Prostate gland (tissue), 2 donors: Measurements from ENCODE around the gene ARL13A. TPM values are rescaled to one million over a fixed set of nuclear protein-coding genes. Genes with fewer than 3 reads are reported as not detected.

ENCODE experiments used
- DNase-seq: peaks from one replicate; pipeline ENCODE4 v3.0.0-alpha.2; 2019; ENCODE audit warnings: low spot score
- H3K27ac ChIP-seq, 2 donors: fragments of 200-600 bp; sonication (generic); 2 replicates each; pipeline ENCODE4 v1.5.1; 2017 to 2019
- H3K27me3 ChIP-seq: fragments of 200-600 bp; sonication (generic); replicated peaks from 2 replicates; pipeline ENCODE4 v1.5.1; 2019; ENCODE audit not compliant: insufficient read depth
- H3K36me3 ChIP-seq, 2 donors: fragments of 200-600 bp; sonication (generic); 1 replicate in 1 of 2; 2 replicates in 1 of 2; pipeline versions ENCODE4 v1.5.1 to v1.8.1; 2017 to 2019
- H3K4me1 ChIP-seq: fragments of 200-600 bp; sonication (generic); replicated peaks from 2 replicates; pipeline ENCODE4 v1.5.1; 2019
- H3K4me3 ChIP-seq, 2 donors: fragments of 200-600 bp; sonication (generic); 2 replicates each; pipeline ENCODE4 v1.5.1; 2017 to 2019
- H3K9me3 ChIP-seq: fragments of 200-600 bp; sonication (generic); 2 replicates; pipeline ENCODE4 v1.5.1; 2017
- POLR2A ChIP-seq: fragments of 450-650 bp; IDR thresholded peaks from one replicate; pipeline ENCODE4 v1.6.1; 2016; ENCODE audit warnings: antibody characterized with exemption, mild to moderate bottlenecking
- POLR2AphosphoS5 ChIP-seq: sonication (generic); formaldehyde crosslinking; IDR thresholded peaks from one replicate; pipeline ENCODE4 v1.6.1; 2017; ENCODE audit warnings: antibody characterized with exemption
- WGBS: methylation state at CpG from one replicate; pipeline ENCODE4 v1.1.5; 2018; 5-methylcytosine and 5-hydroxymethylcytosine counted together
- intact Hi-C: fragments of 100-400 bp; cut with DNase I; formaldehyde crosslinking; loops from one replicate; pipeline ENCODE4 v1.14.2; 2022
- total RNA-seq, 2 donors: library from RNA; depleted of rRNA; stranded (reverse); fragments of >200 nt; gene quantifications; one replicate each; pipeline ENCODE4 v1.1.0, GENCODE V29; 2016
- TF ChIP-seq, protein P1 (sequence below), 4 experiments: fragments of 200-600 bp in 2 of 4; fragments of 450-650 bp in 2 of 4; sonication (generic) in 2 of 4; IDR thresholded peaks; 1 replicate in 3 of 4; 2 replicates in 1 of 4; pipeline ENCODE4 v1.5.1; 2016 to 2019; ENCODE audit warnings: antibody characterized with exemption in 4 of 4, mild to moderate bottlenecking in 2 of 4, moderate library complexity in 2 of 4

ARL13A gene
- total RNA-seq, 2 donors from 2014 or later: 1.2 TPM; not detected in 1

DNA sequence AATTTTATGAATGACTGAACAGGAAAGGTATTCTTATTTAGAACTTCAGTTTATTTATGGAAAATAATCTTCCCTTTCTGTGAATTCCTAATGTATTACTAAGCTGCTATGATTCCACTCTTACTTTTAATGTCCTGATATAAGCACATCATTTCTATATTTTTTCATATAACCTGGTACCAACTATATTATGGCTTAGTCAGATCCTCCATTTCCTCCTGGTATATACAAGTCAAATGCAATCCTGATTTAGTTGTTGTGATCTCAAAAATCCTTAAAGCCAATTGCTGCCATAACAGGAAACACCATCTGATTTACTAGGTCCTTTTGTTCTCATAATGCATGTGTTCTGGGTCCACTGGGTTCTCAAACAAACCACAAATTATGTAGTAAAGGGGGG lies 55.6 kb downstream of the ARL13A start:
- intact Hi-C loops: no loop called here

DNA sequence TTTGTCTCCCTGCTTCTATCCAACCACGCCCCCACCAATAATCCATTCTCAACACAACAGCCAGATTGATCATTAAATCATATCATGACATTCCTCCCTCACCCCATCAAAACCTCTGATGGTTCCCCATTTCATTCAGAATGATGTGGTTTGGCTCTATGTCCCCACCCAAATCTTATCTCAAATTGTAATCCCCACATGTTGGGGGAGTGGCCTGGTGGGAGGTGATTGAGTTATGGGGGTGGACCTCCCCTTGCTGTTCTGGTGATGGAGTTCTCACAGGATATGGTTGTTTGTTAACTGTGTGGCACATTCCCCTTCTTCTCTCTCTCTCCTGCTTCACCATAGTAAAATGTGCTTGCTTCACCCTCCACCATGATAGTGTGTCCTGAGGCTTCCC lies 59.1 kb downstream of the ARL13A start:
- no peaks in the 10 kb centered on the region for H3K36me3 ChIP-seq
- intact Hi-C loops: no loop called here

More for the DNA sequence above, 55.6 kb downstream of the ARL13A start:
- no peaks in the 10 kb centered on the region for H3K27me3 ChIP-seq
- no peaks in the 10 kb centered on the region for H3K4me1 ChIP-seq
- no peaks in the 10 kb centered on the region for H3K36me3 ChIP-seq
- no peaks in the 10 kb centered on the region for H3K9me3 ChIP-seq
- H3K27ac ChIP-seq: no peak overlapping the region
- DNase-seq: no peak
- H3K4me3 ChIP-seq: no peak overlapping the region
- TF ChIP-seq, protein P1, sequence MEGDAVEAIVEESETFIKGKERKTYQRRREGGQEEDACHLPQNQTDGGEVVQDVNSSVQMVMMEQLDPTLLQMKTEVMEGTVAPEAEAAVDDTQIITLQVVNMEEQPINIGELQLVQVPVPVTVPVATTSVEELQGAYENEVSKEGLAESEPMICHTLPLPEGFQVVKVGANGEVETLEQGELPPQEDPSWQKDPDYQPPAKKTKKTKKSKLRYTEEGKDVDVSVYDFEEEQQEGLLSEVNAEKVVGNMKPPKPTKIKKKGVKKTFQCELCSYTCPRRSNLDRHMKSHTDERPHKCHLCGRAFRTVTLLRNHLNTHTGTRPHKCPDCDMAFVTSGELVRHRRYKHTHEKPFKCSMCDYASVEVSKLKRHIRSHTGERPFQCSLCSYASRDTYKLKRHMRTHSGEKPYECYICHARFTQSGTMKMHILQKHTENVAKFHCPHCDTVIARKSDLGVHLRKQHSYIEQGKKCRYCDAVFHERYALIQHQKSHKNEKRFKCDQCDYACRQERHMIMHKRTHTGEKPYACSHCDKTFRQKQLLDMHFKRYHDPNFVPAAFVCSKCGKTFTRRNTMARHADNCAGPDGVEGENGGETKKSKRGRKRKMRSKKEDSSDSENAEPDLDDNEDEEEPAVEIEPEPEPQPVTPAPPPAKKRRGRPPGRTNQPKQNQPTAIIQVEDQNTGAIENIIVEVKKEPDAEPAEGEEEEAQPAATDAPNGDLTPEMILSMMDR (IDR thresholded peaks at IDR 0.05): no peak
- TF ChIP-seq POLR2A: no peak
- TF ChIP-seq POLR2AphosphoS5: no peak

DNA sequence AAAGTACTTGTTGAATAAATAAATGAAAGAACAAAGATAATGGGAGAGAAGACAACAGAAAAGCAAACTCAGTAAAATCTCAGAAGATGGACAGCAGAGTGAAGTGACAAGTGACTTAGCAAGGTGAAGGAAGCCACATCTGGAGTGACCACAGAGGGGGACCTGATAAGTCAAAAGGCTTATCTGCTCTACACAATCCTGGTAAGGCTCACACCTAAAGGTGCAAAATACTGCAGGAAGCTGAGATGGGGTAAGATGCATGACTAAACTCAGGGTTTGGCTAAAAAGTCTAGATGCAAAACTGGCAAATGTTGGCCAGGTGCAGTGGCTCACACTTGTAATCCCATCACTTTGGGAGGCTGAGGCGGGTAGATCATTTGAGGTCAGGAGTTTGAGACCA lies 60.2 kb downstream of the ARL13A start:
- no peak for DNase-seq
- Histone ChIP-seq H3K4me1 (no peaks in the 10 kb centered on the region), H3K9me3 (no peaks in the 10 kb centered on the region), H3K4me3 (no peak overlapping the region), H3K27ac (no peak overlapping the region), H3K27me3 (no peaks in the 10 kb centered on the region), H3K36me3 (no peaks in the 10 kb centered on the region)
- 100% methylated on average over 1 of the region's 1 CpG for WGBS
- TF ChIP-seq POLR2AphosphoS5 (no peak), POLR2A (no peak)
- intact Hi-C loops: no loop called here

More for the DNA sequence above, 59.1 kb downstream of the ARL13A start:
- no peak for DNase-seq
- WGBS: 100% methylated on average over 1 of the region's 1 CpG
- TF ChIP-seq POLR2AphosphoS5 (no peak), POLR2A (no peak)
- TF ChIP-seq, protein P1 (IDR thresholded peaks at IDR 0.05): no peak
- no peaks in the 10 kb centered on the region for H3K9me3 ChIP-seq
- H3K27me3 ChIP-seq: no peaks in the 10 kb centered on the region
- no peak overlapping the region for H3K27ac ChIP-seq
- H3K4me1 ChIP-seq: no peaks in the 10 kb centered on the region
- H3K4me3 ChIP-seq: no peak overlapping the region

DNA sequence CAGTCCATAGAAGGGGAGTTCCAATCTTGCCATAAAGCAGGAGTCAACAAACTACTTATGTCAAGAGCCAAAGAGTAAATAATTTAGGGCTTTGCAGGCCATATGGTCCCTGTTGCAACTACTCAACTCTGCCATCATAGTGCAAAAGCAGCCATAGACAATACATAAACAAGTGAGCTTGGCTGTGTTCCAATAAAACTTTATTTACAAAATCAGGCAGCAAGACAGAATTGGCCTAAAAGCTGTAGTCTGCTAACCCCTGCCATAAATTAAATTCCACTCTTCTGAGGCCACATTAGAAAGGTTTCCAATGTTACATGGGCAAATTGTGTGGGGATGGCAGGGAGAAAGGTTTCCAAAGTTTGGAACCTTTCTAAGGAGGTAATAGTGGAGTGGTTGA lies 67.7 kb downstream of the ARL13A start:
- TF ChIP-seq, protein P1 (IDR thresholded peaks at IDR 0.05): no peak
- no peak for TF ChIP-seq POLR2A
- TF ChIP-seq POLR2AphosphoS5: no peak
- Histone ChIP-seq H3K27me3 (no peaks in the 10 kb centered on the region), H3K4me3 (no peak overlapping the region), H3K27ac (no peak overlapping the region), H3K4me1 (no peaks in the 10 kb centered on the region), H3K36me3 (no peaks in the 10 kb centered on the region), H3K9me3 (no peaks in the 10 kb centered on the region)
- no peak for DNase-seq
- intact Hi-C loops: no loop called here

DNA sequence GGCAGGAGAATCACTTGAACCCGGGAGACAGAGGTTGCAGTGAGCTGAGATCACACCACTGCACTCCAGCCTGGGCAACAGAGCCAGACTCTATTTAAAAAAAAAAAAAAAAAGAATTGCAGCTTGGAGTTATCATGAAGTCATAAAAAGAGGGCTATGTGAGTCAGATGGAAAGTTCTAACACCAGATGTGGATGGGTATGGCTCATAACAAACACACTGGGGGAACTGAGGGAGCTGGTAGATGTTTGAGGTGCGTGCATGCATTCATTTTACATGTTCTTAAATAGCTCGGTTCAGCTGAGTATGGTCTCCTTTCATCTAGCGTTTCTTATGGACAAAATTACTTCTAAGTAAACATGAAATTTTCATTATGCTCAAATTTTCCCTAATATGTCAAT lies 70.7 kb downstream of the ARL13A start:
- WGBS: 92% methylated on average over 4 of the region's 4 CpGs
- Histone ChIP-seq H3K4me1 (no peaks in the 10 kb centered on the region), H3K27me3 (no peaks in the 10 kb centered on the region), H3K4me3 (no peak overlapping the region), H3K36me3 (no peaks in the 10 kb centered on the region), H3K9me3 (no peaks in the 10 kb centered on the region), H3K27ac (no peak overlapping the region)
- intact Hi-C loops: no loop called here
- no peak for TF ChIP-seq POLR2AphosphoS5
- TF ChIP-seq, protein P1 (IDR thresholded peaks at IDR 0.05): no peak
- TF ChIP-seq POLR2A: no peak
- DNase-seq: no peak

Other genes with a start within 250 kb of the ARL13A start
- 10 to 100 TPM; 25.7 to 39.3 TPM for gene SYTL4, start 237.6 kb upstream of the ARL13A start, total RNA-seq
- 10 to 100 TPM; 13.5 to 38.2 TPM for gene CSTF2, start 149.3 kb upstream of the ARL13A start, total RNA-seq
- gene NOX1, start 95.3 kb upstream of the ARL13A start, total RNA-seq: under 1 TPM; 0.14 to 0.62 TPM
- under 1 TPM; 0.36 to 0.85 TPM for gene XKRX, start 40.8 kb upstream of the ARL13A start, total RNA-seq
- gene TRMT2B, start 82.4 kb downstream of the ARL13A start, total RNA-seq: 10 to 100 TPM; 14.0 to 29.5 TPM
- gene TMEM35A, start 109.2 kb downstream of the ARL13A start, total RNA-seq: 1 to 10 TPM; 3.6 to 7.8 TPM
- gene CENPI, start 128.5 kb downstream of the ARL13A start, total RNA-seq: 1 to 10 TPM; 1.0 to 1.9 TPM